Measurements from ENCODE around the gene TSPAN31.

GRCh38 chr12:57733928-57734327 is 10.9 kb upstream of the TSPAN31 start:
- TF ChIP-seq POLR2AphosphoS5 (IDR thresholded peaks at IDR 0.05; ENCODE audit: low read depth, low read length) (no peak), TAF1 (IDR thresholded peaks at IDR 0.05; ENCODE audit: low read depth, low read length) (no peak), POLR2A (IDR thresholded peaks at IDR 0.05; ENCODE audit: low read depth, low read length) (no peak), SPI1 (IDR thresholded peaks at IDR 0.05; ENCODE audit: low read depth, low read length) (no peak), POU2F2 (IDR thresholded peaks at IDR 0.05; ENCODE audit: low read depth, low read length) (no peak), PAX5 (IDR thresholded peaks at IDR 0.05; ENCODE audit: insufficient read depth, low read length, severe bottlenecking) (no peak)
